Occipital lobe (tissue), 2 donors: ENCODE data around the gene TTLL6. TPM values are rescaled to one million over a fixed set of nuclear protein-coding genes. Genes with fewer than 3 reads are reported as not detected.
"Not testable (repeated sequence)": the region's sequence is repeated elsewhere in the genome, so short reads cannot be mapped to it uniquely, and the experiment has no call there.

Experiments
- DNase-seq: peaks from one replicate; lab custom pipeline; 2025; lab: John Stamatoyannopoulos, UW
- total RNA-seq: library from RNA; depleted of rRNA; stranded (reverse); fragments of >200 nt; gene quantifications from one replicate; pipeline ENCODE4 v1.2.3, GENCODE V29; 2014

TTLL6 gene
- 0.16 TPM for total RNA-seq

DNA sequence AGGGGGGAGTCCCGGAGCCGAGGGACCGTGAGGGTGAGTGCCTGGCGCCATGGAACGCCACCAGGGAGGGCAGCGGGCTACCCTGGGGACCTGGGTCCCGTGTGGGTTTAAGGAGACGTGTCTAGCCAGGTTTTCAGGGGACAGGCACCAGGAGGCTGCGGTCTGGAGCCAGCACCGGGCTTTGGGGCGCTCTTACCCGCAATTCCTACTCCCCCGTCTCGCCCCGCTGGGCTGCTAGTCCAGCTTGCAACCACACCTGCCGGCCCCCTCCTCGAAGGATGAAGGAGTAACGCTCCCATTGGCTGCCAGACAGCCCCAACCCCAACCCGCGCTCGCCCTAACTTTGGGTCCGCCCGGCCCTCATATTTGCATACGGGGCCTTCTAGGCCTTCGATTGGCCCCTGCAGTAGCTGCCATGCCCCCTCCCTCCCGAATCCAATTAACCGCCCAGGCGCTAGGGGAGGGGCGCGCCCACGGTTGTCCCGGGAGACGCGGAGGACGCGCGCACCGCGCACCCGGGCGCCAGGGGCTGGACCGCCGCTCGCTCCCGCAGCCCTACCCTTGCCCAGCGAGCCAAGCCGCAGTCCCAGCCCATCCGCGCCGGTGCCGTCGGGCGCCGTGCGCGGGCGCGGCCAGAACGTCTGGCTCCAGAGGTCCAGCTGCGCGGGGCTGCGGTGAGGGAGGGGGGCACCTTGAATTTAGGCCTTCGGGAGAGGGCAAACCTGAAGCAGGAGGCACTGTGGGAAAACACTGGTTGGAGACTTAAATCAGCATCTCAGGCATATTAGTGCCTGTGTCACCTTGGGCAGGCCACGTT is at the start of gene TTLL6:
TSS of gene TTLL6 (minus strand) at position 456 of the 817 bp plus-strand sequence. CDS start at position 299, 157 bp downstream.
- peak; percentile 58 for DNase-seq

DNA sequence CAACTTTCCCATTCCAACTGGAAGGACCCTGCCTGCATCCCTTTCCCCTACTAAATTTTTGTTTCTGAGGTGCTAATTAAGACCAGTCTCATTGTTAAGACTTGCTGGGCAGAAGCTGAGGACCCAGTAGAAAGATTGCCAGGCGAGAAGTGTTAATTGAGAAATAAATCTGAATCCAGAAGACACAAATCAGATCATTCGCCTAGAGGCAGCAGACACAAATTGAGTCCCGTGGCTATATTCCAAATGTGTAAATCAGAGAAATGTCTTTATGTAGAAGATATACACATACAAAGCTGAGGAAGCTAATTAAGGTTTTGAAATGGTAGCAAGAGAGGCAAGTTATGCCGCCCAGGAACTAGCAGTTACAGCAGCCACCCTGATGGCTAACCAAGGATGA is 43.4 kb upstream of the TTLL6 start:
- DNase-seq, result no peak

DNA sequence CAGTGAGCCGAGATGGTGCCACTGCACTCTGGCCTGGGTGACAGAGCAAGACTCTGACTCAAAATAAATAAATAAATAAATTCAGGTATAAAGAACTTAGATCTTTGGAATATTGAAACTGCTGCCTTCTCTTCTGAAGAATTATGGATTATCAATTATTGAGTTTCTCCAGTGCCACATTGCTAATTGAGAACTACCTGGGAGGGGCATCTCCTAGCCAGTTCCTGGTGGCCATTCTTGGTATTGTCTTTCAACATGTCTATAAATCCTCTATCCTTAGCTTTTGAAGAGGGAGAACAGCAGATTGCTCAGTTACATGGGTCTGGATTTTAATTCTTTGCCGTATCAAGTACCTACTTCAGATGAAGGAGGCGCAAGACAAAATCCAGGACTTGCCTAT is 43.0 kb upstream of the TTLL6 start:
- DNase-seq, result no peak

DNA sequence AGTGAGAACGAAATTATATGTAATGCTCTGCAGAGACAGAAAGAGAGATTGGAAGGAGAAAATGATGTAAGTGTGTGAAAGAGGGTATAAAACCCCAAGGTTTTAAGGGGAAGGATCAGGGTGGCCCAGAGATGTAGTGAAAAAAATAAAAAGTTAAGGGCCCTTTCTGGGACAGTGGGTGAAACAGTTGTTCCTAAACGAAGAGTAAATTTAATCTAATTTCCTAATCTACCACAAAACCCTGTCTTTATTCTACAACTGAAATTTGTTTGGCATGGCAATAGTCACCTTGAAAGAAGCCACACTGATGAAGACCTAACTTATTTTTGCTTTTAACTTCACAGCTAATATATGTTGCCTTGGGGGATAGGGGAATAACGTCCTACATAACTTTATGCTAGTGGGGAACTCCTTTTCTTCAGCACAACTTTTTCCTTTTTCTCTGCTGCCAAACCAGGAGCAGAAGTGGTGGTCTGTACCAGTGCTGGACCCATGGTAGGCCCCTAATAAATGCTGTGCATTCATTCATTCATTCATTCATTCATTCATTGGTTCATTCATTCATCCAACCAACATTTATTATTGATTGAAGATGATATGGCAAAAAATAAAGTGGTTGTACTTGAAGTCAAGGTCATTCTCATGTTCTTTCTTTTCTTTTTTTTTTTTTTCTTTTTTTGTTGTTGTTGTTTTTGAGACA is 39.2 kb upstream of the TTLL6 start:
- DNase-seq, result no peak

DNA sequence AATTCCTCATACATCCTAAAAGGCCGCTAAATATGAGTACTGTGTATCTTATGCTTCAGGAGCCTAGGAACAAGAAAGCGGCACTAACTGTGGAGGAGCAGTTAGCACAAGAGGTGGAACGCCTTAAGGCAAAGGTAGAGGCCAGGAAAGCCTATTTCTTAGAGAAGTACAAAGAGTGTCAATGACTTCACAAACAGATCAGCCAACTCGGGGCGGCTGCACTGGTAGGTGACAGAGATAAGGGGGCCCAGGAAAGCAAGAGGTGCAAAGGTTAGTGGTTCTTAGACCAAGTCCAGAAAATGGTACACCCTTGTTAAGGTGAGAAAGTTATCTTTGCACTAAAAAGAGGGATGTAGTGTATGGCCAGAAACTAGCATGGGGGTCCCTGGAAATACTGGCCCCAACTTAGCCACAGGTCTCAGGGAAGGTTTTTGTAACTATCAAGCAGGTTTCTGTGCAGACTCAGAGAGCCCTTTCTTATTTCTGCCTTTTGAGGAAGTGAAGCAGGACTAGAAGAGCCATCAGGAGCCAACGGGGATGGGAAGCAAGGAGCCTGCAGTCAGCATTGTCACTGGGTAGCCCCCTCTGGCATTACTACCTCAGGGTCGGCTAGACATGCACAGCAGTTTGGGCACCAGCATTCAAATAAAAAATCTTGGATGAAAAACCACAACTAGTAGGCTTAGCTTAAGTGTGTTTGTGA is 37.9 kb upstream of the TTLL6 start:
- DNase-seq, result no peak

DNA sequence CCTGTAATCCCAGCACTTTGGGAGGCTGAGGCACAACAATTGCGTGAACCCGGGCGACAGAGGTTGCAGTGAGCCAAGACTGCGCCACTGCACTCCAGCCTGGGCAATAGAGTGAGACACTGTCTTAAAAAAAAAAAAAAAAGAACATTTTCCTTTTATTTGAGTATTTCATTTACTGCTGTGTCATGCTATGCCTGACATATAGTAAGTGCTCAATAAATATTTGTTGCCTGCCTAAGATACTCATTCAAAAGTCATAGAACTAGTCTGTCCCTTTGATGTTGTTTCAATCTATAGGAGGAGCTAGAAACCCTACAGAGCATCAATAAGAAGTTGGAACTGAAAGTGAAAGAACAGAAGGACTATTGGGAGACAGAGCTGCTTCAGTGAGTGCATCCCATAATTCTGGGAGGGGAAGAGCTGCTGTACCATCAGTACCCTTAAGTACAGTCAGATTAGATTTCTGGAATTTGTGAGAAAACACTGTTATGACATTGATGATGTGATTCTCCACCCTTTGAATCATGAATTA is 33.8 kb upstream of the TTLL6 start:
- DNase-seq, result no peak

DNA sequence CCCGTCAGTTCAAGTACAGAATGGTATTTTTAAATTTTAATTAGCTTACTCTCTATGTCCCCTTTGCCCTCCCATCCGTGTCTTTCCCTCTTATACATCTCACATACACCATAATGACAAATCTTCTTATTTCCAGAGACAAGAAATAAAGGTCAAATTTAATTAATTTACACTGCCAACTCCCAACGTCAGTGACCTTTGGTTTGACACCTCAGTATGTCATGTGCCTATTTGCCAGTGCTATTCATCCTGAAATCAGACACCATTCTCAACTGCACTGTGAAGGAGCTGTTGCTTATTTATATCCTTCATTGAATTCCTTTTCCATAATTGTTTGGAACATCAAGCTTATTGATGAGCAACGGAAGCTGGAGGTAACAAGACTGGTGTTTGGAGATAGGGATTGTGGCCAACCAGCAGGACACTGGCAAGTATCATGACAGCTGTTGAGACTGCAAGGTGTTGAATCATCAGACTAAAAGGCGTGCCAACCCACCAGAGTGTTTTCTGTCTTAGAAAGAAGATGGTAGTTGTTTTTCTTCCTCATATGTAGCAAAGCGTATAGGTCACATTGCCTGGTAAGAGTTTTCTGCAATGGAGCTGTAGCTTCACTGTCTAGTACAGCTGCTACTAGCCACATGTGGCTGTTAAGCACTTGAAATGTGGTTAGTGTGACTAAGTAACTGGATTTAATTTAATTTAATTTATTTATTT is 26.3 kb upstream of the TTLL6 start:
- DNase-seq, result no peak

DNA sequence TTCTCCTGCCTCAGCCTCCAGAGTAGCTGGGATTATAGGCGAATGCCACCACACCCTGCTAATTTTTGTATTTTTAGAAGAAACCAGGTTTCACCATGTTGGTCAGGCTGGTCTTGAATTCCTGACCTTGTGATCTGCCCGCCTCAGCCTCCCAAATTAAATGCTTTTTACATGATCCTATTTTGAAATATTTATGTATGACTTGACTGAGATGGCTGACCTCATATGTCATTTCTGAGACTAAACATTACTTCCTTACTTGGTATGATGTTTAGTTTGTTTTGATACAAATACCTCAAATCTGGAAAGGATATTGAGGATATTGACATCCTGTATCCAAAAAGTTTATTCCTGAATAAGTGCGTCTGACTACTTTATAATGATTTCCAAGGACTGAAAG is 25.7 kb upstream of the TTLL6 start:
- no peak for DNase-seq

DNA sequence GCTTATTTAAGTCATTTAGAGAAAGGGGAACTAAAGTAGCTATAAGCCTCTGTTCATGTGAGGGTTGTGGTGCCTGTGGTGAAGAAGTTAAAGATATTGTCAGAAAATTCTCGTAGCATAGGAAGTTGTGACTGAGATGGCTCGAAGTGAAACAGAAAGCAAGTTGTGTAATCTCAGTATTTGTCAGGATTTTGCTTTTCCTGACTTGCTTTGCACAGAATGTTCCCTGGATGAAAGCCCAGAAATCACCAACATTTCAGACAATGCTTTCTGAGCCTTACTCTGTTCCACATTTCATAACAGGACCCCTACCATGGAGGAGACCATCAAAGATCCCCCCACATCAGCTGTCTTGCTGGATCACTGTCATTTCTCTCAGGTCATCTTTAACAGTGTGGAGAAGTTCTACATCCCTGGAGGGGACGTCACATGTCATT is 24.4 kb upstream of the TTLL6 start:
- DNase-seq, result peak; percentile 10

DNA sequence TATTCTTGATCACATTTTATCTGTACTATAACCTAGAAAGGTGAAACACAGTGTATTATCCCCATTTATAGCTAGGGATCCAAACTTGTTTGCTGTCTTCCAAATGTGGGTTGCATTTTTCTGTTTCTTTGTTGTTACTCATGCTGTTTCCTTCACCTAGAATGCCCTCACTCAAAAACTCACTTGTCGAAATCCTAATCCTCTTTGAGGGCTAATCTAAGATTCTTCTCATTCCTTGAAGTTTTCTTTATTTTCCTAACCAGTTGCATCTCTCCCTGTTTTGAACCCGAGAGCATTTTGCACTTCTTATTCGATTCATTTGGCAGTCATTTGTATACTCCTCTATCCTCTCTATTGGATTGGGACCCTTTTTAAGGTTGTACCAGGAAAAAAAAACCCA is 23.4 kb upstream of the TTLL6 start:
- DNase-seq, result no peak

DNA sequence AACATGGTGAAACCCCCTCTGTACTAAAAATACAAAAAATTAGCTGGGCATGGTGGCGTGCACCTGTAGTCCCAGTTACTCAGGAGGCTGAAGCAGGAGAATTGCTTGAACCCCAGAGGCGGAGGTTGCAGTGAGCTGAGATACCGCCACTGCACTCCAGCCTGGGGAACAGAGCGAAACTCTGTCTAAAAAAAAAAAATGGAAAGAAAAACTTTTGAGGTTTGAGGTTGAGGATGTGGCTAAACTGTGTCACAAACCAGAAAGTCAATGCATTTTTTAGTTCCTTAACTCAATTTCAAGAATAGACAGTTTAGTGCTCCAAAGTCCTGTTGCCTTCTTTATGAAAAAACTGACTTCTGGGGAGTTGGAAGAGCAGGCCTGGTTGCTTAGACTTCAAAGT is 20.4 kb upstream of the TTLL6 start:
- DNase-seq, result not testable (repeated sequence)

DNA sequence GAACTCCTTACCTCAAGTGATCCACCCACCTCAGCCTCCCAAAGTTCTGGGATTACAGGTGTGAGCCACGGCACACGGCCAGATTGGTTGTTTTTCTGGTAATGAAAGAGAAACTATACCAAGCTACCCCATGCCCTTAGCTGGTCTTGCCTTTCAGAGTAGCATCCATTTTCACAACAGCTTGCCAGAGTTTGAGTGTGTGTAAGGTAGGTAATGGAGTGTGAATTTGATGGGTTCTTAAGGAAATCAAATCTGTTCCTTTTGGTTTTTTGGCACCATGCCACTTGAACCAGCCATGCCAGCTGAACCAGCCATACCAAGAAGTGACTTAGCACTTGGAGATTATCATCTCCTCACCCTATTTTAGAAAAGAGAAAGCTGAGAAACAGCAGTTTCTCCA is 18.9 kb upstream of the TTLL6 start:
- no peak for DNase-seq

DNA sequence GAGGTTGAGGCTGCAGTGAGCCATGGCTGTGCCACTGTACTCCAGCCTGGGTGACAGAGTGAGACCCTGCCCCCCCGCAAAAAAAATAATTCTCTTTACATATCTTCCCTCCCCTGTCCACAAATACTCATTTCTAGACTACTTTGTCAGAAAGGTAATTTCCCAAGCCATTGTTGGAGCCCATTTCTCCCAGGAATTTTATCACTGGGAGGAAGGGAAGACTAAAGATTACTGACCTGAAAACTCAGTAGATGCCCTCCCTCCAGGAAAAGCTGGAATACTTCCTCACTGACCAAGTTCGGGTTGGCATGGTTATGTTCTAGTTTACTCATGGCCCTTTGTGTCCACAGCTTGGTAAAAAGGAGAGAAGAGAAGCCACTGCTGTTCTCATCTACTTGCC is 17.9 kb upstream of the TTLL6 start:
- no peak for DNase-seq

DNA sequence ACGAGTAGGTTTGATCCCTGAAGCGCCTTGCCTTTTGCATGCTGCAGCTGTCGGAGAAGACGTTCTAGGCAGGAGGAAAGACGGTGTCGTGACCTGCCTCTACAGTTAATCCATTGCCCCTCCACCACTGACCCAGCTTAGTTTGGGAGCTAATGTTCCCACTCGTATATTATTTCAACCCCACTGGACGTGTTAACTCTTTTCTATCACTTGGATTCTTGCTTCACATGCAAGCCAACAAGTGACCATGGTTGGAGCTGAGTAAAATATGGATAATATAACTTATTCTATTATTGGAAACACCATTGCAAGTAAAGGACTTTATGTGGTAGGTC is 14.5 kb upstream of the TTLL6 start:
- no peak for DNase-seq

DNA sequence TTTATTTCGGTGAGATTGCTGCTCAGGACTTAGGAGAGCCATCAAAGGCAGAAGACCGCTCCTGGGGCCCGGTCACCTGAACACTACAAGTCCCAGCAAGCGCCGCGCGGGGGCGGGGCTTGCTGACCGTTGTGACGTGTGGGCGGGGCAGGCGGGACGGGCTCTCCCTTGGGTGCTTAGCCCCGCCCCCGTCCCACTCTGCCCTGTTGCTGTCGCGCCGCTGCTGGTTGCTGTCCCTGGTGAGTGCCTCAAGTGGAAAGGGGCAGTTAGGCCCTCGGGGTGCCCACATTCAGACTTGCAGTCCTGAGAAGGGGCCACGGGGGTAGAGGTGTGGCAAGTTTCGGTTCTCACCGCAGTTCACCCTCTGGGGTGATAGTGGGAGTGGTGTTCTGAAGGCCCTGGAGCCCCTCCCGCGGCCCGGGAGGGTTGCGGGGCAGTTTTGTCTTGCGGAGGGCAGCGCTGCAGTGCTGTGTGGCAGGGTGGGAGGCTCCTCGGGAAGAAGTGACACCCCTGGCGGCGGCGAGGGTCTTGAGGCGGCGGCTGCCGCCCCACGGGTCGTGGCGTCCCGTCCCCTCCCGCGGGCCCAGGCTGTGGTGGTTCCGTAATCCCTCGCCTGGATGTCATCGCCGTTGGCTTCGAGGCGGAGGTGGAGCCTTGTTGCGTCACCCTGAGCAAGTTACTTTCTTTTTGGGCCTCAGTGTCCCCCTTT is 14.0 kb upstream of the TTLL6 start, which contains the start of gene CALCOCO2:
TSS of gene CALCOCO2 (plus strand) at position 196 of the 709 bp plus-strand sequence. CDS start 10,673 bp downstream, outside the sequence.
- DNase-seq, result peak; percentile 92

DNA sequence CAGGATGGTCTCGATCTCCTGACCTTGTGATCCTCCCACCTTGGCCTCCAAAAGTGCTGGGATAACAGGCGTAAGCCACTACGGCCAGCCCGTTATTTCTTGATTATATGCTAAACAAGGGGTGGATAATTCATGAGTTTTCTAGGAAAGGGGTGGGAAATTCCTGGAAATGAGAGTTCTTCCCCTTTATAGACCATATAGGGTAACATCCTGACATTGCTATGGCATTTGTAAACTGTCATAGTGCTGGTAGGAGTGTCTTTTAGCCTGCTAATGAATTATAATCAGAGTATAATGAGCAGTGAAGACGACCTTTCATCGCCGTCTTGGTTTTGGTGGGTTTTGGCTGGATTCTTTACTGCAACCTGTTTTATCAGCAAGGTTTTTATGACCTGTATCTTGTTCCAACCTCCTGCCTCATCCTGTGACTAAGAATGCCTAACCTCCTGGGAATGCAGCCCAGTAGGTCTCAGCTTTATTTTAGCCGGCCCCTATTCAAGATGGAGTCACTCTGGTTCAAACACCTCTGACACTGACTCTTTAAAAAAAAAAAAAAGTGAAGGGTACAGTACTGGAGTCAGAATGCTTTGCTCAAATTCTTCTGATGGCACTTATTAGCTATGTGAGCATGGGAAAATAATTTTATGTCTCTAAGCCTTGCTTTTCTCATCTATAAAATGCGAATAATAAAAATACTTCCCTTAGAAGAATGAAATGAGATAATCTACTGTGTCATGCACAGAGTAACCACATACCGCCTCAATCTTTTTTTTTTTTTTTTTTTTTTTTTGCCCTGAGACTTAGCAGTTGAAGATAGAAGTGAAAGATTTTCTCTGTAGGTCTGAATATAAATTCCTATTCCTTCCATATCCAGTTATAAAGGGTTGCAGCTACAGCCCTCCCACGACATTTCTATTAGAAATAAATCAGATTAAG is 8.7 kb upstream of the TTLL6 start:
- no peak for DNase-seq

DNA sequence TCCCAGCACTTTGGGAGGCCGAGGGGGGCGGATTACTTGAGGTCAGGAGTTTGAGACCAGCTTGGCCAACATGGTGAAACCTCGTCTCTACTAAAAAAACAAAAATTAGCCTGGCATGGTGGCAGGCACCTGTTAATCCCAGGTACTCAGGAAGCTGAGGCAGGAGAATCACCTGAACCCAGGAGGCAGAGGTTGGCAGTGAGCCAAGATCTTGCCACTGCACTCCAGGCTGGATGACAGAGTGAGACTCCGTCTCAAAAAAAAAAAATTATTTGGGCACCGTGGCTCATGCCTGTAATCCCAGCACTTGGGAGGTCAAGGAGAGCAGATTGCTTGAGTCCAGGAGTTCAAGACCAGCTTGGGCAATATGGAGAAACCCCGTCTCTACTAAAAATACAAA is 3.9 kb upstream of the TTLL6 start:
- DNase-seq, result not testable (repeated sequence)

DNA sequence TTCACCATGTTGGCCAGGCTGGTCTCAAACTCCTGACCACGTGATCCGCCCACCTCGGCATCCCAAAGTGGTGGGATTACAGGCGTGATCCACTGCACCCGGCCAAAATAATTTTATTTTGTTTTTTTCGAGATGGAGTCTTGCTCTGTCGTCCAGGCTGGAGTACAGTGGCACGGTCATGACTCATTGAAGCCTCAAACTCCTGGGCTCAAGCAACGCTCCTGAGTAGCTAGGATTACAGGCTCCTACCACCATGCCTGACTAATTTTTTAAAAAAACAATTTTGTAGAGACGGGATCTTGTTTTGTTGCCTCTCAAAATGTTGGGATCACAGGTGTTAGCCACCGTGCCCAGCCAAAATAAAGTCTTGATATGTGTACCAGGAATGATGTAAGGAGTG is 2.4 kb upstream of the TTLL6 start:
- no peak for DNase-seq

DNA sequence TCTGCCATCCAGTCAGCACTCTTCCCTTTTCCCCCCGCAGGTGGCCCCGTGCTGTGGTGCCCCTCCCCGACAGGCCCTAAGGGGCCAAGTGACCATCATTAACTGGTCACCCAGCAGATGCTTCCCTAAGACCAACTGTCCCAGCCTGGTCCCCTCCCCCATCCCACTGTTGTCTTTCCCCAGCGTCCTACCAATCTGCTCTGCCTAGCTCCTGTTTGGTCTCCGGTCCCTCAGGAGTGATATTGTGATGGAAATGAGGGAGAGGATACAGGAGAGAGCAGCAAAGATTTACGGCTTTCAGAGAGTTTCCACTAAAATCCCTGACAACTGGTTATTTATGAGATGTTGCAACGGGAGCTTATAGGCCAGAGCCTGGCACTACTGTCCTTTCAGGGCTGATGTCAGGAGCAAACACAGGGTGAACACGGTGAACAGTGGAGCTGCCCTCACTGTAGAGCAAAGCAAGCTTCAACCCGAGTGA is 1.4 kb upstream of the TTLL6 start:
- DNase-seq, result no peak

DNA sequence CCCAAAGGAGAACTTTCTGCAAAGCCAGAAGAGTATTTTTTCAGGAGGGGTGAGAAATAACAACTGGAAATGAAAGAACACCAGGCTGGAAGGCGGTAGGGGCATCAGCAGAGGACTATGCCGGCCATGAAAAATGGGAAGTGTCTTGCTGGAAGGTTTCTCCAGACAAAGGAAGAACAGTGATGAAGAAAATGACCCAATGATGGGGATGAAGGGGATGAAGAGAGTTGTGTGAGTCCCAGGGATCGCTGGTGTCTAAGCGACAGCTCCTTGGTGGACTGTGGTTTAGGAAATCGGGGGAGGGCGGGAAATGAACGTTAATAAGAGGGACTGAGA is 623 bp downstream of the TTLL6 start:
- DNase-seq, result no peak
